Nephron progenitor cell (in vitro differentiated cells): ENCODE measurements around the gene INTS1.

Source experiments
- DNase-seq: peaks from one replicate; pipeline ENCODE4 v3.0.0; 2021
- H3K27ac Mint-ChIP-seq: 2 replicates; pipeline ENCODE4 v1.8.0; 2021; ENCODE audit warnings: mild to moderate bottlenecking, moderate library complexity, mixed read lengths
- H3K27me3 Mint-ChIP-seq: 2 replicates; pipeline ENCODE4 v1.8.0; 2021; ENCODE audit warnings: mild to moderate bottlenecking, low read depth, mixed read lengths; ENCODE audit not compliant: poor library complexity
- H3K36me3 Mint-ChIP-seq: 2 replicates; pipeline ENCODE4 v1.8.0; 2021; ENCODE audit warnings: low read depth, mixed read lengths
- H3K4me1 Mint-ChIP-seq: 2 replicates; pipeline ENCODE4 v1.8.0; 2021; ENCODE audit warnings: mixed read lengths
- H3K4me3 Mint-ChIP-seq: 2 replicates; pipeline ENCODE4 v1.8.0; 2021; ENCODE audit warnings: mild to moderate bottlenecking, moderate library complexity, mixed read lengths
- H3K9me3 Mint-ChIP-seq: 2 replicates; pipeline ENCODE4 v1.8.0; 2021; ENCODE audit warnings: mild to moderate bottlenecking, moderate library complexity, mixed read lengths
- TF ChIP-seq, protein P1 (sequence below): fragments of 200-600 bp; sonication (generic); IDR thresholded peaks from 2 replicates; pipeline ENCODE4 v1.5.0; 2021; ENCODE audit warnings: antibody characterized with exemption

The INTS1 gene

DNA sequence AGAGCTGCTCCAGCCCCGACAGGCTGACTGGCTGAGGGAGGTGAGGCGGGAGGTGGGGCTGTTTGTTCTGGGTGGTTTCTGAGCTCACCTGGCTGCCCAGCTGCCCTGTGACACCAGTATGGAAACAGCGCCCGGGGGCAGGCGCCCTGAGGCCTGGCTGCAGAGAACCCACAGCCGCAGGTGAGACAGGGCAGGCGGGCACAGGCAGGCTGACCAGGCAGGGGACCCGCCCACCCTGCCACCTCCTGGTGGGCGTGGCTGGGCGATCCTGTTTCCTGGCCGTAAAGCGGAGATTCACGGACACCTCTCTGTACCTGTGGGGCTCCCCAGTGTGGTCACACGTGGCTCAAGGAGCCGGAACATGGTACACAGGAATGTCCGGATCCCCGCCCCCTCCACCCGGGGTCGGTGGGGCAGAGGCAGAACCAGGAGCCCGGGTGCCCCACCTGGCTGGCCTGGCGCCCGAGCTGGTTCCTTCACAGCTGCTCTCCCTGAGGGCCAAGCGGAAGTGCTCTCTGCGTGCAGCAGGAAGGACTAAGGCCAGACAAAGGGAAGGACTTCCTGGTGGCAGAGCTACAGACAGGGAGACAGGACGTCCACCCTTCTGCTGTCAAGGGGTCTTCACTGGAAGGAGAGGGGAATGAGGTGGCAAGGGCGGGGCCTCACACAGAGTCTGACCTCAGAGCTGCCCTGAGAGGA lies 48.8 kb downstream of the INTS1 start:
- Mint-ChIP-seq H3K27me3 (peaks cover 3% of the 10 kb centered on the region), H3K36me3 (no peaks in the 10 kb centered on the region), H3K4me1 (peaks cover 64% of the 10 kb centered on the region), H3K4me3 (no peak overlapping the region), H3K27ac (no peak overlapping the region), H3K9me3 (no peaks in the 10 kb centered on the region)
- TF ChIP-seq, protein P1, sequence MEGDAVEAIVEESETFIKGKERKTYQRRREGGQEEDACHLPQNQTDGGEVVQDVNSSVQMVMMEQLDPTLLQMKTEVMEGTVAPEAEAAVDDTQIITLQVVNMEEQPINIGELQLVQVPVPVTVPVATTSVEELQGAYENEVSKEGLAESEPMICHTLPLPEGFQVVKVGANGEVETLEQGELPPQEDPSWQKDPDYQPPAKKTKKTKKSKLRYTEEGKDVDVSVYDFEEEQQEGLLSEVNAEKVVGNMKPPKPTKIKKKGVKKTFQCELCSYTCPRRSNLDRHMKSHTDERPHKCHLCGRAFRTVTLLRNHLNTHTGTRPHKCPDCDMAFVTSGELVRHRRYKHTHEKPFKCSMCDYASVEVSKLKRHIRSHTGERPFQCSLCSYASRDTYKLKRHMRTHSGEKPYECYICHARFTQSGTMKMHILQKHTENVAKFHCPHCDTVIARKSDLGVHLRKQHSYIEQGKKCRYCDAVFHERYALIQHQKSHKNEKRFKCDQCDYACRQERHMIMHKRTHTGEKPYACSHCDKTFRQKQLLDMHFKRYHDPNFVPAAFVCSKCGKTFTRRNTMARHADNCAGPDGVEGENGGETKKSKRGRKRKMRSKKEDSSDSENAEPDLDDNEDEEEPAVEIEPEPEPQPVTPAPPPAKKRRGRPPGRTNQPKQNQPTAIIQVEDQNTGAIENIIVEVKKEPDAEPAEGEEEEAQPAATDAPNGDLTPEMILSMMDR: no peak
- no peak for DNase-seq

DNA sequence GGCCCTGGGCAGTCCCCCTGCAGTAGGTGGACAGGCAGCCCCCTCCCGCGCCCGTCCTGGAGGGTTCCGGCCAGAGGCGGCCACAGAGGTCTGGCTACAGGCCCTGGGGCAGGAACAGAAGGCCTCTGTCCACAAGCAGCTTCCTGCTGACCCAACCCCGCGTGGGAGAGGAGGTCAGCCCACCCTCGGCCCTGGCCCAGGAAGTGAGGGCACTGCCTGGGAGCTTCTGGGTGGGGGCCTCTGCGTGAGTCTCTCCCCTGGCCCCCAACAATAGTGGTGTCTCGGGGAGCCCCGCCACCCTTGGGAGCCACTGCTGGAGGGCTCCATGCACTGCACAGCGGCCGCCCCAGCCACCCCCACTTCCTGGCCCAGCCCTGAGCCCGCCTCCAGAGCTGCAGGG lies 49.6 kb downstream of the INTS1 start:
- Mint-ChIP-seq H3K27ac (no peak overlapping the region), H3K9me3 (no peaks in the 10 kb centered on the region), H3K4me3 (no peak overlapping the region), H3K27me3 (peaks cover 3% of the 10 kb centered on the region), H3K36me3 (no peaks in the 10 kb centered on the region), H3K4me1 (peaks cover 68% of the 10 kb centered on the region)
- DNase-seq: peak; percentile 34
- TF ChIP-seq, protein P1: no peak

GRCh38 chr7:1452205-1452604 lies 52.0 kb downstream of the INTS1 start:
- Mint-ChIP-seq H3K4me3 (peak overlapping the region; percentile 61), H3K36me3 (no peaks in the 10 kb centered on the region), H3K9me3 (no peaks in the 10 kb centered on the region), H3K27ac (peak overlapping the region; percentile 95), H3K4me1 (peaks cover 56% of the 10 kb centered on the region), H3K27me3 (peaks cover 3% of the 10 kb centered on the region)
- TF ChIP-seq, protein P1: no peak
- DNase-seq: peak; percentile 65

DNA sequence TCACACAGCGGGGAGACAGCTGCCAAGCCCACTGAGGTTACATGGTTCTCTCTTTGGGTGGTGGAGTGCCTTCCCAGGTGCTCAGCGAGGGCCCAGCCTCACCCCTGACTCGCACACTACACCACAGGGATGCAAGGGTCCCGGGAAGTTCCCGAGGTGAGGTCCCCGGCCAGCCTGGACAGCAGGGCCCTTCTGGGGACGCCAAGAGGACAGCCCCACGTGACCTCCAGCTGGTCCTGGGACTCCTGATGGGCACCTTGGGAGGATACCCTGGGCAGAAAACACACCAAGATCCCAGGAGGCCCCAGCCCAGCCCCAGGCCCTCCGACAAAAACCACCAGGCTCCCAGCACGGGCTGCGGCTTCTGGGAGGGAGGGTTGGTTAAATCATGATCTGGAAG lies 53.2 kb downstream of the INTS1 start:
- Mint-ChIP-seq H3K4me3 (no peak overlapping the region), H3K27ac (no peak overlapping the region), H3K36me3 (no peaks in the 10 kb centered on the region), H3K9me3 (no peaks in the 10 kb centered on the region), H3K27me3 (peaks cover 3% of the 10 kb centered on the region), H3K4me1 (peaks cover 47% of the 10 kb centered on the region)
- TF ChIP-seq, protein P1: no peak
- DNase-seq: no peak

DNA sequence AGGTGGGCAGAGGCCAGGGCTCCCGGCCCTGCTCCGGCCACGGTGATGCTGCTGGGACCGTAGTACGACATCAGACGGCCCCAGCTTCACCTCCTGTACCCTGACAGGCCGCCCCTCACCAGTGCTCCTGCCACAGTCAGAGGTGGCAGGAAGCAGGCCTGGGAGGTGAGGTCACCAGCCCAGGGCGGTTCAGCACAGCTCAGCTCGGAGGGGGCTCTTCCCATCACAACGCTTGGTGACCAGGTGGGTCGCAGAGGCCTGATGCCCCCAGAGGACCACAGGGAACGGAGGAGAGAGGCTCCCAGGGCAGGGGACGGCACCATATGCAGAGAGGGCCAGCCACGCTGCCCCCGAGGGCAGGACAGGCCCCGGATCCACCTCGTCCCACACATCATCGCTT lies 53.8 kb downstream of the INTS1 start:
- Mint-ChIP-seq H3K4me1 (peaks cover 43% of the 10 kb centered on the region), H3K4me3 (no peak overlapping the region), H3K9me3 (no peaks in the 10 kb centered on the region), H3K36me3 (no peaks in the 10 kb centered on the region), H3K27ac (peak overlapping the region; percentile 61), H3K27me3 (no peaks in the 10 kb centered on the region)
- DNase-seq: no peak
- TF ChIP-seq, protein P1: no peak

- Mint-ChIP-seq H3K36me3 (no peaks in the 10 kb centered on the region), H3K27ac (no peak overlapping the region), H3K9me3 (no peaks in the 10 kb centered on the region), H3K4me1 (peaks cover 43% of the 10 kb centered on the region), H3K27me3 (no peaks in the 10 kb centered on the region), H3K4me3 (no peak overlapping the region)
- TF ChIP-seq, protein P1: no peak
- no peak for DNase-seq
Measured at GRCh38 chr7:1449951-1450350, 54.2 kb downstream of the INTS1 start.
